NCI-H69 (cell line): ENCODE measurements around the gene TRIM46.
"Not testable (repeated sequence)": the region's sequence is repeated elsewhere in the genome, so short reads cannot be mapped to it uniquely, and the experiment has no call there.

Experiments
- DNase-seq: peaks from one replicate; lab custom pipeline; 2025; lab: John Stamatoyannopoulos, UW

Gene TRIM46

DNA sequence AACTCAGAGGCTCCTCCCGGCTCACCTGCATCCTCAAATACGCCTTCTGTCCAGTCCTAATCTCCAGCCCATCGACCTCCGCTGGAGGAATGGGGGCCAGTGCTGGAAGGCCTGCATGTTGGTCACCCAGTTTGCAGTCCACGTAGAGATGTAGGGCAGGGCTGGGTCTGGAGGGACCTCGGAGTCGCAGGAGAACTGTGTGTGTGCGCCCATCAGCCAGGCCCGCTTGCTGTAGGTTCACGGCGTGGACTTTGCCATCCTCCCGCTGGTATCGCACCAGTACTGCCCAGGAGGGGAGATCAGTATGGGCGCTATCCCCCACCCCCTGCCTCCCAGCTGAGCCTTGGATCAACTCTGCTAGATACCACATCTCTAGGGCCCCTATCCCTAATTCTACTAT is 31.4 kb downstream of the TRIM46 start:
- no peak for DNase-seq

DNA sequence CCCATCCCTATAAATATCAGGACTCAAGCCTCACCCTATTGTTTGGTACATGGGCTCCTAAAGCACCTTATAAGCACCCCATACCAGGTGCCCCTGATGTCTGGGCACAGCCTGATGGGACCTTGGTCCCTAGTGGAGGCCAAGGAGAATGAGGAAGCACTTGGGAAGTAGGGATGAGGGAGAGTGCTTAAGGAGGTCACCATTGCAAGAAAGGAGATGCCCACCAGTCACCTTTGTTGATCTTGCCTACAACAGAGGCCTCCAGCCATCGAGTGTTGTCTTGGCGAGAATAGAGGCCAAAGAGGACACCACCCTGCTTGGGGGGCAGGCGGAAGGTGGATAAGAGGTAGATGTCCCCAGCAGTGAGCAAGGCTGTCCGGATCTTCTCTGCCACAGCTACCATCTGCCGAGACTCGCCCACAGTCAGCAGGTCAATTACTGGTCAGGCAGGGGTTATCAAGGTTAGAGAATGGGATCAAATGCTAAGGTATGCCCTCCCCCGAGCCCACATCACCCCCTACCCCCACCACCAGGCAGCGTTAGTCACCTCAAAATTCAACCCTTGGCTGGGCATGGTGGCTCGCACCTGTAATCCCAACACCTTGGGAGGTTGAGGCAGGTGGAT is 32.4 kb downstream of the TRIM46 start:
- no peak for DNase-seq

DNA sequence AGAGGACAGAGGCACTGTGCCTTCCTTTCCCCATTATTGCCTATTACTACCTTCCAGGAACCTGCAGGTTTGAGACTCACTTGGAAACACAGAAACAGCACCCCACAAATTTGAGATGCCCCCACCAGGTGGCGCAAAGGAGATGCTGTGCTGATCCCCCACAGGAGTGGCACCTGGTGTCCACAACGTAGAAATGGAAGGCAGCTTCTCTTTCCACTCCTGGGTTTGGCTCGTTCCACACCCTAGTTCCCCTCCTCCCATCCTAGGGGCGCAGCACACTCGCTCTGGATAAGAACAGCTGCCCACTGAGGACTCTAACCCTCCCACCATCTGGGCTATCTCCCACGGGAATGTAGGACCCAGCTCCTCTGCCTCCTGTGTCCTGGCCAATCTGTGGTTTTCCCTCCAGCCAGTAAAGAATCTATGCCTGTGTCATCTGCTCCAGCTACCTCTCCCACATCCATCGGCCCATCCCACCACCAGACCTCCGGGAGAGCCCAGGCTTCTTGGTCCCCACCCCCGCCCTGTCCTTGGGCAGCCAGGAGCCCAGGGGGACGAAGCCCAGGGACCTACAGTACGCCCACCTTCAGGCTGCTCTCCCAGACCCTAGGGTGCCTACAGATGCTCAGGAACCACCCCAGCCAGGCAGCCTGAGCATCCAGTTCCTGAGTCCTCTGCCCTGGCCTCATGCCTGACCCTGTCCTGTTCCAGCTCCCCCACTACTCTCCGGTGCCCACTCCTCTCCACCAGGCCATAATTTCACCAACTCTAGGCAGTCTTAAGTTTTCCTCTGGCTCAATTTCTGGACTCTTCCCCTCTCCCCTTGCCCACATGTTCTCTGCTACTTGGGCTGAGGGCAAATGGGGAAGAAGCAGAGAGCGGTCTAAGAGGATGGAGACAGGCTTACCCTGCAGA is 33.5 kb downstream of the TRIM46 start:
- peak; percentile 92 for DNase-seq

DNA sequence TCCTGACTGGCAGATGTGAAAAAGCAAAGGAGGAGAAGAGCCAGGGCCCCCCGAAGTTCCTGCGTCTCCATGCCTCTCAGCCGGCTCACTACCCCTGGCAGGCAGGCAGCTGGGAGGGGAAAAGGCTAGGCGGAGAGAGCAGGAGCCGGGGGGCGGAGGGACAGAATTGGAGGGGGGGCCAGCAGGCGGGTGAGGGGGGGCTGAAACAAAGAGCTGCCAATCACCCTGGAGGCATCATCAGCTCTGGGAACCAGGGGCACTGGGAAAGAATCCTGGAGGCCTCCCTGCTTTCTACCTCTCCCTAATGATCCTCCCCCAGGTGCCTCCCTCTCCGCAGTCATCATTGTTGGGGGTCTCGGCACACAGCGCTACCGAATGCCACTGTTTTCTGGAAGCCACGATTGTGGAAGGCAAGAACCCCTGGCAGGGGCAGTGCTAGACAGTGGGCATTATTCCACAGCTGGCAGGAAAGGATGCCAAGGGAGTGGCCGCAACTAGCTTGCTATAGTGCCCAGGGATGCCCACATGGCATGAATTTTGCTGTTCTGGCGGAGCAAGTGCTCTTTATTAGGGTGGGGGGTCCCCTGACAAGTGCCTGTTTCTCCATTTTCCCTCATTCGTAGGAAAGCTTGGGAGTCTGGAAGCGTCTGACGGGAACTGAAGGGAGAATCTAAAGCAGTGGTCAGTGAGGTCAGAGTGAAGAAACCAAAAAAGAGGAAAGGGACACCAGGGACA is 34.3 kb downstream of the TRIM46 start, which contains the start of gene THBS3:
Gene THBS3 (minus strand): TSS at position 92 of the 735 bp plus-strand sequence. CDS start 21 bp downstream, at position 71.
- DNase-seq = peak; percentile 90

DNA sequence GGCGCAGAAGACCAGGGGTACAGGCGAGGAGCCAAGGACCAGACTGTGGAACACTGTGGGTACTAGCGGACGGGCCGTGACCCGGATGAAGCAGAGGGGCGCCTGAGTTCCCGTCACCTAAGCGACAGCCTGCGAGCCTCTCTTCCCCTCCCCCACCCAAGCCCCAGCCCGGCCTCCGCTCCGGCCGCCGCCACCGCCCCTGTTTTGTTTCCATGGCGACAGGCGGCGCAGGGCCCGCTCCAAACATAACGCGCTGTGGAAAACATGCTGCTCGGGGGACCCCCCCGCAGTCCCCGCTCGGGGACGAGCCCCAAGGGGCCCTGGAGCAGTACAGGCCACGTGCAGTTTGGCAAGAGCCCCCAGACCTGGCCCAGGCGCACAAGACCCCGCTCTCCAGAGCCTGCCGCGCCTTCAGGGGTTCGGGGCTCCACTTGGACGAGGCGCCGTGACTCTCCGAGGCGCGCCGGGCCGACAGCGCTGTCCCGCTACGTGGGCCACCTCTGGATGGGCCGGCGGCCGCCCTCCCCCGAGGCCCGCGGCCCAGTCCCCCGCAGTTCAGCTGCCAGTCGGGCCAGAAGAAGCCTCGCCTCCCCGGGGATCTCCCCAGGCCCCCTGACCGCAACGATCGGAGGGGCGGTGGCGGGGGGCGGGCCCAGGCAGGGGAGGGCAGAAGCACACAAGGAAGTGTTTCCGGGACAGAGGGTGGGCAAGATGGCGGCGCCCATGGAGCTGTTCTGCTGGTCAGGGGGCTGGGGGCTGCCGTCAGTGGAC is 35.1 kb downstream of the TRIM46 start, which contains the start of gene MTX1:
Gene MTX1 (plus strand): TSS at position 155 of the 771 bp plus-strand sequence. CDS start 110 bp downstream, at position 265.
- peak; percentile 96 for DNase-seq

DNA sequence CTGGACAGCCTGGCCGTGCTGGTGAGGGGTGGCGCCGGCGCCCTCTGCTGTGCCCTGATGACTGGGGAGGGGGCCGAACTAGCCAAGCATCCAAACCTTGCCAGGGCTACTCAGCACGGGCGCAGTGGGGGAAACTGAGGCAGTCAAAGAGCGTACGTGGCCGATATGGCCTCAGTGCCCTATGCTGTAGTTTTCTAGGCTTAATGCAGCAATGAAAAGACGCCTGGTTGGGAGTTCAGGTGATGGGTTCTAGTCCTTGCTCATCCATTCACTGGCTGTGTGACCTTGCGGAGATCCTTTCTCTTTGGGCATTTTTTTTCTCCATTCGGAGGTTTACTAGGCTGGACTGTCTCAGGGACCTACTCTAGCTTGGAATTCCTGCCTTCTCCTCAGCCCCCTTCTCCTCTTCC is 35.7 kb downstream of the TRIM46 start:
- no peak for DNase-seq

DNA sequence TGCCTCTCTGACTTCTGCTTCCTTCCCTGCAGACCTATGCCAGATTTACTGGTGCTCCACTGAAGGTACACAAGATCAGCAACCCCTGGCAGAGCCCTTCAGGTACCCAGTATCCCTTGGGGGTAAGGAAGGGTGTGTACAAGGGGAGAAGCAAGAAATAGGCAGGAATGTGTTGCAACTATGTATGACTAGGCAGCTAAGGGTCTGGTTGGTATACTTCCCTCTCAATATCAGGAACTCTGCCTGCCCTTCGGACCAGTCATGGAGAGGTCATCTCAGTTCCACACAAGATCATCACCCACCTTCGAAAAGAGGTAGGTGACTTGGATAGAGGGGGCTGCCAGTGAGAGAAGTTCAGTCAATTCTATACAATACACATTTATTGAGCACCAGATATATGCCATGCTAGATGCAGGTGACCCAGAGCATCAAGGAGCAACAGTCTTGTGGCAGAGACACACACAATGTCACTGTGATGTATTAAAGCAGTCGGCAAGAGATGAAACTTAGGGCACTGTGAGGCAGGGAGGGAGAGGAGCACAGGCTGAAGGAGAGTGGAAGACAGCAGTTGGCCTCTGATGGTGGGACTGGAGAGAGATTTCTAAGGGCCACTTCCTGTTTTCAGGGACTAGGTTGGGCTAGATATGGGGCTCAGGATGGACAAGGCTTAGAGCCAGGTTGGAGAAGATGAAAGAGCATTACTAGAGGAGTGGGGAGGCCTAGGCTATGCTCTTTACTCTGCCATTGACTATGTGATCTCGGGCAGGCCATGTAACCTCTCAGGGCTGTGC is 36.9 kb downstream of the TRIM46 start:
- no peak for DNase-seq

DNA sequence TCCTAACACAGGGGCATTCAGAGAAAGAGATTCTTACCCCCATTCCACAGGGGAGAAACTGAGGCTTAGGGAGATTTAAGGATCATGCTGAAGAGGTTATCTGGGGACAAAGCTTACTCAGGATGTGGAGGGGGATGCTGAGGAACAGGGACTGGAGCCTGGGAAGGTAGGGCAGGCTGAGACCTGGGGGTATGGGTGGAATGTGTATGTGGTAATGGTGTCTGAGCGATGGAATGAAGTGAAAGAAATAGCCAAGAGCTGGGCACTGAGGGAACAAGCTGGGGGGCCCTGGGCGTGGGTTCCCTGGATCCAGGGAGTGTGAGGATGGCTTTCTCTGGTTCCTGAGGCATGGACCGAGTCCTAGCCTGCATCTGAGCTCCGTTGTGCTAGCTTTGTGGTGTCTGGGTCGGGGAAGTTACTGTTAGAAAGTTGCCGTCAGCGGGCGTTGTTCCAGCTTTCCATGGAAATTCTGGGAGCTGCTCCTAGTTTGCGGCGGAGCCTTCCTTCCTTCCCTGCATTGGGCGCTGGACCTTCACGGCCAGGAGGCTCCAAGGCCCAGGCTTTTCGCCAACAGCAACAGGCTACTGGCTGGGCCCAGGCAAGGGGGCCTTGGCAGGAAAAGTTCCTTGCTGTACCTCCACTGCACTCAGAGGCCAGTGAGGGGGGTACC is 37.9 kb downstream of the TRIM46 start:
- not testable (repeated sequence) for DNase-seq

DNA sequence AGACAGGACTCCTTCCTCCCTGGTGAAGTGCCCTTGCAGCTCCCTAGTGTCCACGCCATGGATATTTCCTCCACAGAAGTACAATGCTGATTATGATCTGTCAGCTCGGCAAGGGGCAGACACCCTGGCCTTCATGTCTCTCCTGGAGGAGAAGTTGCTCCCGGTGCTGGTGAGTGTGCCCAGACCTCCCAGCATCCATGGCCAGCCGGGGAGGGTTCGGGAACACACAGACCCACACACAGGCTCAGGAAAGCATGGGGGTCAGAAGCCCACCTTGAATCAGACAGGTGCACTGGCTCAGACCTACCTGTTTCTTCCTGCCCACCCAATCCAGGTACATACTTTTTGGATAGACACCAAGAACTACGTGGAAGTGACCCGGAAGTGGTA is 38.4 kb downstream of the TRIM46 start:
- not testable (repeated sequence) for DNase-seq

DNA sequence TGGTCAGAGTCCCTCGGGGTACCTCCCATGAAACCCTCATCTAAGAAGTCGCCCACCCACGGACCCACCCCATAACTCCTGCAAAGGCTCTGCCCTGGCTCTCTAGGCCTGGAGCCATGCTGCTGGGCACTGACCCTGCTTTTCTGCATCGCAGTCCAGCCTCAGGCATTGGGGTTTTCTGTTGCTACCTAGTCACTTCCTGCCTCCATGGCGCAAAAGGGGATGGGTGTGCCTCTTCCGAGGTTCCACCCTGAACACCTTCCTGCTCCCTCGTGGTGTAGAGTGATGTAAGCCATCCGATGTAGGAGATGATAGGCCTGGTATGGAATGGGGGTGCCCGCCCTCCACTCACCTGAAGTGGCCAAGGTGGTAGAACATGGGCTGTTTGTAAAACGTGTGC is 41.1 kb downstream of the TRIM46 start:
- not testable (repeated sequence) for DNase-seq

DNA sequence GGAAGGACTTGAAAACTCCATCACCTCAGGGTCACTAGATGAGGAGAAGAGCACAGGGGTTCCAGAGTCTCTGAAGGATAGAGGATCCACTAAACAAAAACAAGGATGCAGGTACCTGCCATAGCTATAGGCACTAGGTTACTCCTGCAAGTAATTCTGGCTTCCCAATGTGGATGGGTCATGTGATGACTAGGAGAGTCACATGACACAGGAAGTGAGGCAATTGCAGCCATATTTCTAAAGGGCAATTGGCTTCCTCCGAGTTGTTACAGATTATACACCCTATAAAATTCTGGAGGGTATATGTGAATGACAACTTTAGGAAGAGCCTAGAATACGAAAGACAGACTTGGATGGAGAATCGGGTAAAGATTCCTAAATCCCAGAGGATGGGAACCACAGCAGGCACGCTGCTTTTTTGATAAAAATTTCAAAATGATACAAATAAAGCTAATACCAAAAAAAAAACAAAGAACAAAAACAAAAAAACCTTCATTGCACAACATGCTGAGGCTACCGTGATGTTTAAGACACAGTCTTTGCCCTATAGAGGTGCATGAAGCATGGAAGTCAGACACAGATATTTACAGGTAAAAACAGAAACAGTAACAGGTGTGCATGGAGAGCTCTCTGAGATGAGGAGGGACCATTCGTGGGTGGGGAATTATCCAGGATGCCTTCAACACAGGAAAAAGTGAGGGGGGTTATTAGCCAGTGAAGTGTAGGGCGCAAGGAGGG is 45.4 kb downstream of the TRIM46 start:
- DNase-seq = peak; percentile 80

DNA sequence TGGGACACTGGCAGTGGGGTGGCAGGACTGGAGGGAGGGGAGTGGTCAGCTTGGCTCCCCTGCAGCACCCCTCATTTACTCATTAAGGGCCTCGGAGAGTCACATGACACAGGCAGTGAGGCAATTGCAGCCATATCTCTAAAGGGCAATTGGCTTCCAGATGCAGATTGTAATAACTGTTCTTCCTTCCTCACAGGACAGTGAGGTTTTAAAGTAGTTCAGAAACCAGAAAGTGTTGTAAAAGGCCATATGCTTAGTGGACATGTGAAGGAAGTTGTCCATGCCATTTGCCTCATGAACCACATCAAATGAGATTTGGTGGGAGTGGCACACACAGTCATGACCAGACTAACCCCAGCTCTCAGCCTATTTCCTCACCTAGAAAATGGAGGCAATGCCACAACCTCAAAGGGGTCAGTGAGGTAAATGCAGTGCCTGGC is 46.0 kb downstream of the TRIM46 start:
- peak; percentile 66 for DNase-seq

DNA sequence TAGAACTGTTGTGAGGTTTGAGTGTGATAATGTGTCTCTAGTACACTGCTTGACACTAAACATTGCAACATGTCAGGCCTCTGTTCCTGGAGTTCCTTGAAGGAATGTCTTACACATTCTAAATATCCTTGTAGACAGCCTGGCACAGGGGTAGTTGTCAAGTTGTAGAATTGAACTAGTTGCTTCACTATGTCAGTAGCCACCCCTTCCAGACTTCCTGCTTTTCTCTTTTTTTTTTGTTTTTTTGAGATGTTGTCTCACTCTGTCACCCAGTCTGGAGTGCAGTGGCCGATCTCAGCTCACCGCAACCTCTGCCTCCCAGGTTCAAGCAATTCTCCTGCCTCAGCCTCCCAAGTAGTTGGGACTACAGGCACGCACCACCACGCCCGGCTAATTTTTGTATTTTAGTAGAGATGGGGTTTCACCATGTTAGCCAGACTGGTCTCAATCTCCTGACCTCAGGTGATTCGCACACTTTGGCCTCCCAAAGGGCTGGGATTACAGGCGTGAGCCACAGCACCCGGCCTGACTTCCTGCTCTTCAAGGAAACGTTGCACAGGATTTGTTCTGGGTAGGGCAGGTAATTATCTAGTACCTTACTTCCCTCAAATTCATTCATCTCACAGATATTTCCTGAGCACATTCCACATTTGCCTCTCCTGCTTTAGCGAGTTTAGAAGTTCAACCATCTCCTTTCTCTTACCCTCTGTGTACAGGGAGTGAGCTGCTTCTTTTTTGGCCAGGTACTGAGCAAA is 46.7 kb downstream of the TRIM46 start:
- not testable (repeated sequence) for DNase-seq

DNA sequence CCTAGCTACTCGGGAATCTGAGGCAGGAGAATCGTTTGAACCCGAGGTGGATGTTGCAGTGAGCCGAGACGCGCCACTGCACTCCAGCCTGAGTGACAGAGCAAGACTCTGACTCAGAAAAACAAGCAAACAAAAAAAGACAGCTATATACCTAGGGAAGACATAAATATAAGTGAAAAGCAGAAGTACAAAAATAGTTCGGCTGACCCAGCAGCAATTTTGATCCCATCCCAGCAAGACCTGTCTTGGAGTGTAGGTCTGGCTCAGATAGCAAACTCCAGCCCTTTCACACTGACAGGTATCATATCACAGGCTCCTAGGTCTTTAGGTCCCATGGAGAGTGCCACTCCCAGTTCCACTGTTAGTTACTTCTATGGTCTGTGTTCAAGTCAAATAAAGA is 49.4 kb downstream of the TRIM46 start:
- no peak for DNase-seq

DNA sequence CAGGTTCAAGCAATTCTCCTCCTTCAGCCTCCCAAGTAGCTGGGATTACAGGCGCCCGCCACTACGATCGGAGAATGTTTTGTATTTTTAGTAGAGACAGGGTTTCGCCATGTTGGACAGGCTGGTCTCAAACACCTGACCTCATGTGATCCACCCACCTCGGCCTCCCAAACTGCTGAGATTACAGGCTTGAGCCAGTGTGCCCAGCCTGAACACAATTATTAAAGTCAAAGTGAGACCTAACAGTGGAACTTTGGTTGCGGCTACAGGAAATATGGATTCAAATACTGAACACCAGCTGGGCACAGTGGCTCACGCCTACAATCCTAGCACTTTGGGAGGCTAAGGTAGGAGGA is 51.7 kb downstream of the TRIM46 start:
- not testable (repeated sequence) for DNase-seq

DNA sequence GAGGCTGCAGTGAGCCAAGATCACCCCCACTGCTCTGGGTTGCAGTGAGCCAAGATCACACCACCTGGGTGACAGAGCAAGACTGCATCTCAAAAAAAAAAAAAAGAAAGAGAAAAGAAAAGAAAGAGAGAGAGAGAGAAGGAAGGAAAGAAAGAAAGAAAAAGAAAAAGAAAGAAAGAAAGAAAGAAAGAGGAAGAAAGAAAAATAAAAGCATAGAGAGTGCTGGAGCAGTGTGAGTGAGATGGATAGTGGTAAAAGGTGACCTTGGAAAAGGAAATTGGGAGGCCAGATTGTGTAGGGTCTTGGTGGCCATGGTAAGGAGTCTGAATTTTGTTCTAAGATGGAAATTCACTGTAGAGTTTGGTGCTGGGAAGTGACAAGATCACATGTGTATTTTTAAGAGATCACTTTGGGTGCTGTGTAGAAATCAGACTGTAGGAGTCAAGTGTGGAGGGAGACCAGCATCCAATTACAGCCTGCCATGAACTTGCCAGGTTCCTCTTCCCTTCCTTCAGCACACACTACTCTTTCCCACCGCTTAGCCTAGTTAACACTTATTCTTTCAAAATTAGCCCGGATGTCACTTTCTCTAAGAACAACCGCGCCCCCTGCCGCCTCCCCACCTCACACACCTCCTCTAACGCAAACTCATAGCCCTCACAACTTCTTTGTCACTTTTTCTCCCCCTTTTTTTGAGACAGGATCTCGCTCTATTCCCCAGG is 52.7 kb downstream of the TRIM46 start:
- DNase-seq = peak; percentile 89

DNA sequence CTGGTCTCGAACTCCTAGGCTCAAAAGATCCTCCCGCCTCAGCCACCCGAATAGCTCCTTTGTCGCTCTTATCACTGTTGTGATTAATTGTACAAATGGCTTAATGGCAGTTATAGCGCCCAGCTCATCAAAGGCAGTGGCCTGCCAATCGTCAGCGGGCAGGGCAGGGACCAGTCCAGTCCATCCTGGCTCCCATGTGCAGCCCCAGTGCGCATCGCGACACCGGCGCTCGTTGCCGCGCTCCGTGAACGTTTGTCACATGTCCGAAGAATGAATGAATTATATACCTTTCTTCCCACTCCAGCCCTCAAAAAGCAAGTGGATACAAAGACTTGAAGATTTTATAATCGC is 53.2 kb downstream of the TRIM46 start:
- peak; percentile 83 for DNase-seq
